RPMI8226 (cell line): Measurements from ENCODE around the gene TOX2.

ENCODE experiments used
- DNase-seq: peaks from one replicate; pipeline ENCODE4 v3.0.0-alpha.2; 2015

TOX2 gene

GRCh38 chr20:43941476-43942200 is 27.0 kb downstream of the TOX2 start:
- peak; percentile 40 for DNase-seq

- no peak for DNase-seq
Measured at GRCh38 chr20:43942201-43942590, 27.5 kb downstream of the TOX2 start.

- DNase-seq: peak; percentile 76
Measured at GRCh38 chr20:43942667-43943285, 28.1 kb downstream of the TOX2 start.

DNA sequence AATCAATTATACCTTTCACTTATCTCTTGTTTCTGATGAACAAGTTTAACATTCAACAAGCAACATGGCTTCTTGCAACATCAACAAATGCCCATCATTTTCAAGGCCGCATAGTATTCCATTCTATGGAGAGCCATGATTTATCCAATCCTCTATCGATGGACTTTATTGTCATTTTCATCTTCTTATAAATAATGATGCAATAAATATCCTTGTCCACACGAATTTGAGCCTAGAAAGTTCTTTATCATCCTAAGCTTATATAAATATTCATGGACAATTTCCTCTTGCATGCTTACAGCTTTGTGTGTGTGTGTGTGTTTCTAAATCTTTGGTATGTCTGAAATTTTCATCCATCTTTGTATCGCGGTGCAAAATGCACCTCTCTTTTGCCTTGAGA is 29.1 kb downstream of the TOX2 start:
- no peak for DNase-seq

DNA sequence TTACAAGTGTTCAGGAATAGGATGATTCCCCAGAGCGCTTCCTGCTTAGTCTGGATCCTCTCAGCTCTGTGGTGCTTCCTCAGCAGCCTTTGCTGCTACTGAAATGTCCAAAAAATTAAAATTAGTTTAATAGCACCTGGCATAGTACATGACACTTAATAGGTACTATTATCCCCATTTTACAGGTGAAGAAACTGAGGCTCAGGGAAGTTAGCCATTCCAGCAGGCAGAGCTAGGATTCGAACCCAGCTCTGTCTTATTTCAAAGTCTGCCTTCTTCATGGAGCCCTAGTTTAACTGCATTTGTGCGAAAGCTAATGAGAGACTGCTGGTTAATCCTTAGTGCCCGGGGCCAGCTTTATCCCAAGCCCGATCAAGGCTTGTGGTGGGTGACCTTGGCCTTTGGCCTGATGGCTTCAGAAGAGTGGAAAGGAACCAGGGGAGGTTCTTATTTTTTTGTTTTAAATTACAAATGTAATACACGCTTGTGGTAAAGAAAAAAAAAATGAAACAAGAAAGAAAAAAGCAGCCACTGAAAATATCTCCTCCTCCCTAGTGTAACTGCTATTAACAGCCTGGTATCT is 30.1 kb downstream of the TOX2 start:
- DNase-seq: no peak

GRCh38 chr20:43945391-43946205 is 30.9 kb downstream of the TOX2 start:
- no peak for DNase-seq

GRCh38 chr20:43946206-43946491 is 31.5 kb downstream of the TOX2 start:
- DNase-seq: no peak

DNA sequence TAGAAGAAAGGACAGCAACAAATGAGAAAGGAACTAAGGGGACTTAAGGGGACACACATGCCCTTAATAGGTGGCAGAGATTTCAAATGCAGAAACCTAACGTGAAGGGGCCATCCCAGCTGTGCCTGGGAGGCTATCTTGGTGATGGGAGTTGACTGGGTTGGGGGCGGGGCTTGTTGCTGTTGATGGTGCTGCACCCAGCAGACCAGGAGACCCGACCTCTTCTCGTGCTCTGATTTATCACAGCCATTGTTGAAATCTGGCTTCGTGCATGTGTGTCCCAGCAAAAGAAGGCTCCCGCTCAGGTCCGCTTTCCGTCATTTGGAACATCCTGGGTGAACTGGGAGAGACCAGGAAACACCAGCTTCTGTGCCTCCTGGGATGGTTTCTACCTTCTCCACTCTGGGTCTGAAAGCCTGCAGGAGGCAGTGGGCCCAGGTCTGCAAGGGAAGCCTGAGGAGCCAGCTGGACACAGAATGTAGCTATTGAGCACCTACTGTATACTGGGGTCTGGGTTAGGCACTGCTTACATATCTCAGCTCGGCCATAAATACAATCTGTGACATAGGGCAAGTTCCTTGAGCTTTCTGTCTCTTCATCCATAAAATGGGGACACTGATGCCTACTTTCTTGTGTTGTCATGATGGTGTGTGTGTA is 32.1 kb downstream of the TOX2 start:
- DNase-seq: no peak

DNA sequence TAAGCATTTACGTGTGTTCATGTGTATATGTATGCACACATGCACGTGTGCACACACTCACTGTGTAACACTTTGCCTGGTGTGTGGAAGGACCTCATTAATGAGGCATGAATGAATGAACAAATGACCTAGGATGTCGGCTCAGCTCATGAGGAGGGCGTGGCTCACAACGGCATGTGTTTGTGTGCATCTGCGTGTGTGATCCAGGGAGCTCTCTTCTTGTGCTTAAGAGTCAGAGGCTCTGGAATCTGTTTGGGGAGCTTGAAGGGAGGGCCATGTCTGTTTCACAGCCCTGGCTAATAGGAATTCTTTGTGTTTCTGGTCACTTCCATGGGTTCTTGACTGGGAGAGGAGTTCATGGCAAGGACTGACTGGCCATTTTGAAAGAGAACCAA is 32.7 kb downstream of the TOX2 start:
- no peak for DNase-seq

- no peak for DNase-seq
Measured at GRCh38 chr20:43948455-43948854, 33.8 kb downstream of the TOX2 start.

- DNase-seq: no peak
Measured at GRCh38 chr20:43949248-43949647, 34.6 kb downstream of the TOX2 start.

GRCh38 chr20:43949741-43950618 is 35.3 kb downstream of the TOX2 start:
- DNase-seq: peak; percentile 96

DNA sequence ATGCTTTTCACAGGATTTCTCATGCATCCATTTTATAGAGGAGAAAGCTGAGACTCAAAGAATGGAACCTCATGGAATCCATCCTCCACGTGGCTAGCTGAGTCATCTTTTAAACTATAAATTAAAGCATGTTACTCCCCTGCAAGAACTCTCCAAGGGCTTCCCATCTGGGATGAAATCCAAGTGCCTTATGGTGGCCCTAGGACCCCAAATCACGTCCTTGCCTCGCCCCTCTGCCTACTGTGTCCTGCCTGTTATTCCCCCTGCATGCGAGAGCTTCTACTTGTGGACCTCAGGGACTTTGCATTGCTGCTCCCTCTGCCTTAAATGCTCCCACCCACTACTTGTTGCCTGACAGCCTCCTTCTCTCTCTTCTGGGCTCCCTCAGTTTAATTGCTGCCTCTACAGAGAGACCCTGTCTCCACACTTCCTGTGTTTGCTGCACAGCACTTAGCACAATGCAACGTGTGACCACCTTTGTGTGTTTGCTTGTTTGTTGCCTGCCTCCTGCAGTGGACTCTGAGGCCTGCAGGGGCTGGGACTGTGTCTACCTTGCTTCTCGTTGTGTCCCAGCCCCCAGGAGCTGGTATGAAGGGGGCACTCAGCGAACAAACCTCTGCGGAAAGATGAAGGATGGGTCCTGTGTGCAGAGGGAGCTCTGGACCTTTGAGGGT is 39.4 kb downstream of the TOX2 start:
- no peak for DNase-seq

DNA sequence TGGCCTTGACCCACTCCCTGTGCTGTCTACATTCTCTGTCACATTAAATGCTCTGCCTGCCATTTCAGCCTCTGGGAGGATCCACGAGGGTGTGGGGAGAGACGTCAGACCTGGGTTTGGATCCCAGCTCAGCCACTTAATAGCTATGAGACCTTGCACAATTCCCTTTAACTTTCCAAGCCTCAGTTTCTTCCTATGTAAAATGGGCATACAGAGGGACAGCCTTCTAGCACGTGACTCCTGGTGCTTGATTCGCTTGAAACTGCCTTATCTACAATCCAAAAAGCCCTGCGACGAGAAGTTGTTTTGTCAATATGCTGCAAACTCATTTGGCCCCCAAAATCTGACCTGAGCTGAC is 40.0 kb downstream of the TOX2 start:
- peak; percentile 36 for DNase-seq

GRCh38 chr20:43955062-43955749 is 40.6 kb downstream of the TOX2 start:
- peak; percentile 91 for DNase-seq

DNA sequence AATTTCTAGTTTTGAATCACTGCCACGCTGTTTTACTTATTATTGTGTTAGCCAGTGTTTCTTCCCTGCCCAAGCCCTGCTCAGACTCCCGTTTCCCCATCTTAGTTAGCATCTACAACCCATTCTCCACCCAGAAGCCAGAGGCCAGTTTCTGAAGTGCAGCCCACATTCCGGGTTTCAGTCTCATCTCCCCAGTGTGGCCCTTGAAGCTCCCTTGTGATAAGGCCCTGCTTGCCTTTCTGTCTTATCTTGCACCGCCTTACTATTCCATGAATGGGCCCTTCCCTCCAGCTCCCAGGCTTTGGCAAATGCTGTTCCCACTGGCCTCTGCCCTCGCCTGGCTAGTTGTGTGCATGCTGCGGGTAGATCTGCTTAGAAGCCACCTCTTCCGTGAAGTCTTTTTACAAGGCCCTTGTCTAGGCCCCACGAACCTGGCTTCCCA is 41.1 kb downstream of the TOX2 start:
- DNase-seq: no peak

GRCh38 chr20:43957392-43957791 is 42.7 kb downstream of the TOX2 start:
- DNase-seq: no peak

- no peak for DNase-seq
Measured at GRCh38 chr20:43958626-43959025, 44.0 kb downstream of the TOX2 start.

- DNase-seq: peak; percentile 41
Measured at GRCh38 chr20:43959079-43959919, 44.6 kb downstream of the TOX2 start.

DNA sequence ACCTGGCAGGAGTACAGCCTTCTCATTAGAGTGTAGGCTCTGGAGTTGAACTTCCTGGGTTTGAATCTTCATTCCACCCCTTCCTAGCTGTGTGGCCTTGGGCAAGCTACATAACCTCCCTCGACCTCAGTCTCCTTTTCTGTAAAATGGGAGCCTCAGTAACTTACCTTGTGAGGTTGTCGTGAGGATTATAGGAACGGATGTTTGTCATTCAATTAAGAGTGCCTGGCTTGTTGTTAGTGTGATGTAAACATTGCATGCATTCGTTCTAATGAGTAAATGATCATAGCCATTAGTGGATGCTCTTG is 45.2 kb downstream of the TOX2 start:
- DNase-seq: no peak
